ENCODE results near the gene MYO1B.

The MYO1B gene

DNA sequence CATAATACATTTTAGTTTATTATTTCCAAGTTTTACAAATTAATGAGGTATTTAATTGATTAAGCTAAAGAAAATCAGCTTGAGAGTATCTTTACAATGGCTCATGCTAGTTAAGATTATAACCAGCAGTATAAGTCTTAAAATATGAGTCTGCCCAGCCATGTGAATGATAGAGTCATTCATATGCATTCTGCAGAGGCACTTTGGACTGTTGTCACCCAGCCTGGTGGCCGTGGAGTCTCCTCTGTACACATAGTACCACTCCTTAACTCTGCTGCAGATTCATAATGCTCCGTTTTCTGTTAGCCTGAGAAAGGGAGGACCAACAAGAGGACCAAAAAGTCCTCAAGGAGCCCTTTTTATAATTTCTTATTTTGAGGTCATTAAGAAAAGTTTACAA, 148.8 kb downstream of the MYO1B start:
- TF ChIP-seq, protein P1, sequence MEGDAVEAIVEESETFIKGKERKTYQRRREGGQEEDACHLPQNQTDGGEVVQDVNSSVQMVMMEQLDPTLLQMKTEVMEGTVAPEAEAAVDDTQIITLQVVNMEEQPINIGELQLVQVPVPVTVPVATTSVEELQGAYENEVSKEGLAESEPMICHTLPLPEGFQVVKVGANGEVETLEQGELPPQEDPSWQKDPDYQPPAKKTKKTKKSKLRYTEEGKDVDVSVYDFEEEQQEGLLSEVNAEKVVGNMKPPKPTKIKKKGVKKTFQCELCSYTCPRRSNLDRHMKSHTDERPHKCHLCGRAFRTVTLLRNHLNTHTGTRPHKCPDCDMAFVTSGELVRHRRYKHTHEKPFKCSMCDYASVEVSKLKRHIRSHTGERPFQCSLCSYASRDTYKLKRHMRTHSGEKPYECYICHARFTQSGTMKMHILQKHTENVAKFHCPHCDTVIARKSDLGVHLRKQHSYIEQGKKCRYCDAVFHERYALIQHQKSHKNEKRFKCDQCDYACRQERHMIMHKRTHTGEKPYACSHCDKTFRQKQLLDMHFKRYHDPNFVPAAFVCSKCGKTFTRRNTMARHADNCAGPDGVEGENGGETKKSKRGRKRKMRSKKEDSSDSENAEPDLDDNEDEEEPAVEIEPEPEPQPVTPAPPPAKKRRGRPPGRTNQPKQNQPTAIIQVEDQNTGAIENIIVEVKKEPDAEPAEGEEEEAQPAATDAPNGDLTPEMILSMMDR (IDR thresholded peaks at IDR 0.05; ENCODE audit: low read depth, low read length), result no peak
- H3K4me3 ChIP-seq (ENCODE audit: low read depth, low read length), result no peak overlapping the region

DNA sequence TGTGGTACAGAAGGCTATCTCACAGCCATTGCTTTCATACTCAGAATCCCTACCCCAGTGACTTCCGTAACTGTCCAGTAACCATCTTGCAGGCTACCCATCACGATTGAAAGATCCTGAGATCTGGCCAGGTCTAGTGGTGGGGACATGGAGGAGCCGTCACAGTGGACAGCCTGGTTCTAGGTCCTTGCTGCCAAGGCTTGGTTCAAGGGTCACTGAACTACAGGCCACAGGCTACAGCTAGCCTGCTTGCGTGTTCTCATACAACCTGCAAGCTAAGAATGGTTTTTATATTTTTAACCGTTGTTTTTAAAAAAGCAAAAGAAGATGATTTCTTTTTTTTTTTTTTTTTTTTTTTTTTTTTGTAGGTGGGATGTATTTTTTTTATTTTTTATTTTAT, 151.6 kb downstream of the MYO1B start:
- TF ChIP-seq, protein P1 (IDR thresholded peaks at IDR 0.05; ENCODE audit: low read depth, low read length), result no peak

DNA sequence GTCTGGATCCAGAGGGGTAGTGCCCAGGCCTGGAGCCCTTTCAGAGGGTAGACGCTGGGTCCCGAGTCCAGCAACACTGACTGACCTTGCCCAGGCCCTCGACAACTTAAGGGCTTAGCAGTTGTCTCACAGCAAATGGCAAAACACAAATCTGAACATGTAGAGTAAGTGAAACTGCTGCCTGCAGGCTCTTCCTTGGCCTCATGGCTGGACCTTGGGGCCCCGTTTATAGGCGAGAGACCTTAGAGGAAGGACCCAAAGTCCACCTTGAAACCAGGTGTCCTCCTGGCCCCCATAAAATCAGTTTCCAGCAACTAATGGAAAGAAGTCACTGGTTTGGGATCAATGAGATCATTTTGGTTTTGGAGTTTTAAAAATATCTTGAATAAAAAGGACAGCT, 154.4 kb downstream of the MYO1B start:
- H3K4me3 ChIP-seq (ENCODE audit: low read depth, low read length), result no peak overlapping the region
- TF ChIP-seq, protein P1 (IDR thresholded peaks at IDR 0.05; ENCODE audit: low read depth, low read length), result no peak

More for the DNA sequence above, 151.6 kb downstream of the MYO1B start:
- H3K4me3 ChIP-seq (ENCODE audit: low read depth, low read length), result no peak overlapping the region

DNA sequence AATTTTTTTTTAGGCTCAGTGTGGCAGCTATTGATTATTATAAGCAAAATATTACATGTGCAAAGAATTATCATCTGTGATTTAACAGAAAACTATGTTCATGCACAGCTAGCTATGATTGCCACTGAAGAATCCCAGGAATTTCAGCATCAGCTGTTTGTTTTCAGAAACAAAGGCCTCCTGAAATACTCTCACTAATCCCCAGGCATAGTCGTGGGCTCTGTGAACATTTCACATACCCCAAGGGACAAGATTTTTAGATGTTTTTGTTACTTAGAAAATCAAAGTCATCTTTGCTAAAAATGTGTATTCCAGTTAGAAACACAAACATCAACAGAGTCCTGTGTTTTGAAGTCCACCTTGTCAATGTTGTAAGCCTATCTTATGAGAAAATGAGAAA, 156.1 kb downstream of the MYO1B start:
- H3K4me3 ChIP-seq (ENCODE audit: low read depth, low read length), result no peak overlapping the region
- TF ChIP-seq, protein P1 (IDR thresholded peaks at IDR 0.05; ENCODE audit: low read depth, low read length), result no peak

DNA sequence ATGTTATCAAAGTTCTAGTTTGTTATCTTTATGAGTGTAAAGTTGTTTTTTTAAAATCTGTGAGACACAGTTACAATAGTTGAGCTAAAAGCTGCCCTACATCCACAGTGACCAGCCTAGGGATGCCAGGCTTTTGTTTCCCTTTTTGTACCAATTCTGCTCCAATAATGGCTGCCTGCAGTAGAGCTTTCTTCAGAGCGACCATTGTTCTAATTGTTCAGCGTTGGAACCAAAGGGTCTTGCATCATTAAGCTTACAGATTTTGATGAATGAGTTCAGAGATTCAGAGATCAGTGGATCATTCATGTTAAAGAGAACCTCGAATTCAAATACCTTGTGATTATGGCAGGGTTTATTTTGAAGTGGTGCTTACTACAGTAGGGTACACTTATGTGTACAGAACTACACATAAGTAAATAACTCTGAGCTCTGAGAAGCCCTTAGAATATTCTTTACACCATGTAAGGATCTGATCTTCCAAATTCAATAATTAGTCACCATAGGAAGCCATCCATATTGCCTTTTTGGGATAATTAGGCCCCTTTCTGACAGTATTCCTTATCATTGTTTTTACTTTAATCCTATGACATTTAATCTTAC, 157.9 kb downstream of the MYO1B start:
- H3K4me3 ChIP-seq (ENCODE audit: low read depth, low read length), result no peak overlapping the region
- TF ChIP-seq, protein P1 (IDR thresholded peaks at IDR 0.05; ENCODE audit: low read depth, low read length), result no peak

DNA sequence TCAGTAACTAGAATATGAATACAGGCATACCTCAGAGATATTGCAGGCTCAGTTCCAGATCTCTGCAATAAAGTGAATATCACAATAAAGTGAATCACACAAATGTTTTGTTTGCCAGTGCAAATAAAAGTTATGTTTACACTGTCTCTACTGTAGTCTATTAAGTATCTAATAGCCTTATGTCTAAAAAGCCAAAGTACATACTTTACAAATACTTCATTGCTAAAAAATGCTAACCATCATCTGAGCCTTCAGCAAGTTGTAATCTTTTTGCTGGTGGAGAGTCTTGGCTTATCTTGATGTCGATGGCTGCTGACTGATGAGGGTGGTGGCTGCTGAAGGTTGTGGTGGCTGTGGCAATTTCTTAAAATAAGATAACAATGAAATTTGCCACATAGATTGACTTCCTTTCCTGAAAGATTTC, 159.4 kb downstream of the MYO1B start:
- no peak overlapping the region for H3K4me3 ChIP-seq (ENCODE audit: low read depth, low read length)
- TF ChIP-seq, protein P1 (IDR thresholded peaks at IDR 0.05; ENCODE audit: low read depth, low read length), result no peak

DNA sequence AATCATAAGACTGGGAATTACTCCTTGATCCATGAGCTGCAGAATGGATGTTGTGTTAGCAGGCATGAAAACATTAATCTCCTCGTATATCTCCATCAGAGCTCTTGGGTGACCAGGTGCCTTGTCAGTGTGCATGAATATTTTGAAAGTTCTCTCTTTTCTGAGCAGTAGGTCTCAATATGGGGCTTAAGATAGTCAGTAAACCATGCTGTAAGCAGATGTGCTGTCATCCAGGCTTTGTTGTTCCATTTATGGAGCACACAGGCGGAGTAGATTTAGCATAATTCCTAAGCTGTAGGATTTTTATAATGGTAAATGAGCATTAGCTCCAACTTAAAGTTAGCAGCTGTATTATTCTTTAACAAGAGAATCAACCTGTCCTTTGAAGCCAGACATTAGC, 160.3 kb downstream of the MYO1B start:
- TF ChIP-seq, protein P1 (IDR thresholded peaks at IDR 0.05; ENCODE audit: low read depth, low read length), result no peak
- H3K4me3 ChIP-seq (ENCODE audit: low read depth, low read length), result no peak overlapping the region
